T-helper 1 cell (primary cell): Measurements from ENCODE around the gene PDE6G.

Experiments
- DNase-seq, 5 donors: peaks; one replicate each; pipeline ENCODE4 v3.0.0-alpha.2; 2012 to 2020

Gene PDE6G

GRCh38 chr17:81660441-81660840 is 4.1 kb upstream of the PDE6G start:
- no peak for DNase-seq

DNA sequence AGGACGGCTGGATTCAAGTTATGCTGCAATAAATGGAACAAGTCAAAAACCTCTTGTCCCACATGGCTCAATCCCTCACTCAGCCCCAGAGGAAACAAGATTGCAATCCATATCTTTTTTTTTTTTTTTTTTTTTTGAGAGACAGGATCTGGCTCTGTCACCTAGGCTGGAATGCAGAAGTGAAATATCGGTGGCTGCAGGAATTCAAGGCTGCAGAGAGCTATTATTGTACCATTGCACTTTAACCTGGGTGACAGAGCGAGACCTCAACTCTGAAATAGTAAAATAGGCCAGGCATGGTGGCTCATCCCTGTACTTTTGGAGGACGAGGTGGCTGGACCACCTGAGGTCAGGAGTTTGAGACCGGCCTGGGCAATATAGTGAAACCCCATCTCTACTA is 2.7 kb upstream of the PDE6G start:
- no peak for DNase-seq

DNA sequence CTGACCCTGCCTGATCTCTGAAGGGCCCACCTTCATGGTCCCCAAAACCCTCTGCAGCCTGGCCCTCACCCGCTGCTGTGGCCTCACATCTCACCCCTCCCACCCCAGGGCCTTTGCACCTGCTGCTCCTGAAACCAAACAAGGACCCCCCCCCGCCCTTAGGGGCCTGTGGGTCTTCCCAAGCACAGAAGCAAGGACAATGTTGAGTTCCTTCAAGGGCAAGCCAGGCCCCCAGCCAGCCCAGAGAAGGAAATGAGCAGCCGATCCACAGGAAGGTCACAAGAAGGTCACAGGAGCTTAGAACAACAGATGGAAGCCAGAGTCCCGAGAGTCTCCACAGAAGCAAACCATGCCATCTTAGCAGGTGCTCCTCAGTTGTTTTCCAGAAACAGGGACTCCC is 493 bp upstream of the PDE6G start:
- no peak for DNase-seq

GRCh38 chr17:81655378-81656117 is 794 bp downstream of the PDE6G start:
- no peak for DNase-seq

DNA sequence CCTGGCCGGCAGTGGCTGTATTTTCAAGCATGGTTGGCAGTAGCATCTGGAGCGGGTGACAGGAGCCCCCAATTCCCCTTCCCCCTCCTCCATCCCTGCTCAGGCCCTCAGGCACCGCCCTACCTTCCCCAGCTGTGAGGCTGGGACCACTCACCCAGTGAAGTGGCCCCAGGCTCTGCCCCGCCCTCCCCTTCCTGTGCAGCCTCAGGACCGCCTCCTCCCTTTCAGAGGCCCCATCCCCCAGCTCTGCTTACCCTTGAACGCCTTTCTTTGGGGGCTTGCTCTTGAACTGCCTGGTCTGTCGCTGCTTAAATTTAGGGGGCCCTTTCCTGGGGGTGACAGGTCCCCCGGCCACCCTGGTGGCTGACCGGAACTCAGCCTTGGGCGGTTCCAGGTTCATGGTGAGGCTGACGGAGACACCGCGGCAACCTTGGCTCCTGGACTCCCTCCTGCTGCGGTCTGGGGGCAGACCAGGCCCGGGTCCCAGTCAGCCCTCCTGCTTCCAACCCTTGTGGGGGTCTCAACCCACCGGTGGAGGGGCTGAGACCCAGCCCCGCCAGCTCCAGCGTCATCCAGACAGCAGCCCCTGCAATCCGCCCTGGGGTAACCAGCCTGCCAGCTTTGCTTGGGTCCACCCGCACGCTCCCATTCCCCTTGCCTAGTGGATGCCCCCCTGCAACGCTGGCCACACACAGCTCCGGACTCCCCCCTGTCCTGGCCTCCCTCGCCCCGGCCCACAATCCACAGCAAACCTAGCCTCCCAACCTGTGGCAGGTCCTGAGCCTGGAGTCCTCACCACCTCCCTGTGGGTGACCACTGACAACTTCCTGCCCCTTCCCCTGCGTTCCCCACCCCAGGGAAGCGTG is 3.2 kb downstream of the PDE6G start:
- no peak for DNase-seq

DNA sequence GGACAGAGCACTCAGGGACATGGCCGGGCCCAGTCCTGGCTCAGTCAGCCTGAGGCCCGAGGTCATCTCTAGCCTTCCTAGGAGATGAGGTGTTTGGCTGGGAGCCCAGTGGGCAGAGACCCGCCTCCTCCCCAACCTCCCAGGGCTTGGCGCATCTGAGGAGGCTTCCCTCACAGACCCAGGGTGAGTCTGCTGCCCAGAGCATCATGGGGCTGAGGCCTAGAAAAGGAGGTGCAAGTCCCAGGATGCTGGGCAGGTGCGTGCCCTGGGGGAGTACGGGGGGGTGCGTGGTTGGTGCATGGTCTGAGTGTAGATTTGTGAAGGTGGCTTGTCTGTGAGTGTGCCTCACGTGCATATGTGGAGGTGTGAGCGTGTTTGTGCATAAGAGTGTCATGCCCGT is 4.7 kb downstream of the PDE6G start:
- DNase-seq, result no peak

GRCh38 chr17:81650951-81651350 is 5.4 kb downstream of the PDE6G start:
- DNase-seq, result no peak

DNA sequence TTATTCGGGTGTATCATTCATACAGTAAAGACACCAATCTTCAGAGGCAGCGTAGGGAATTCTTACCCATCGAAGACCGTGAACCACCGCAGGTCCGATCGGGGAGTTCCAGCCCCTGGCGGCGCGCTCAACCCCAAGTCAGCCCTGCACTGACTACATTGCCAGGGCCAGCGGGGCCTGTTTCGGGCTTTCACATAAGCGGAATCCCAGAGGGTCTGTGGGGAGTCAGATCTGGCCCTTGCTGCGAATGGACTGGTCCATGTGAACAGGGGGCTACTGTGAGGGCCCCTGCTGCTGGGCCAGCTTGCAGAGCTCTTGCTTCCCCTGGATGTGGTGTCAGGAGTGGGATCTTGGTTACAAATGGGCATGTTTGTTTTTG is 7.6 kb downstream of the PDE6G start:
- DNase-seq, result no peak

DNA sequence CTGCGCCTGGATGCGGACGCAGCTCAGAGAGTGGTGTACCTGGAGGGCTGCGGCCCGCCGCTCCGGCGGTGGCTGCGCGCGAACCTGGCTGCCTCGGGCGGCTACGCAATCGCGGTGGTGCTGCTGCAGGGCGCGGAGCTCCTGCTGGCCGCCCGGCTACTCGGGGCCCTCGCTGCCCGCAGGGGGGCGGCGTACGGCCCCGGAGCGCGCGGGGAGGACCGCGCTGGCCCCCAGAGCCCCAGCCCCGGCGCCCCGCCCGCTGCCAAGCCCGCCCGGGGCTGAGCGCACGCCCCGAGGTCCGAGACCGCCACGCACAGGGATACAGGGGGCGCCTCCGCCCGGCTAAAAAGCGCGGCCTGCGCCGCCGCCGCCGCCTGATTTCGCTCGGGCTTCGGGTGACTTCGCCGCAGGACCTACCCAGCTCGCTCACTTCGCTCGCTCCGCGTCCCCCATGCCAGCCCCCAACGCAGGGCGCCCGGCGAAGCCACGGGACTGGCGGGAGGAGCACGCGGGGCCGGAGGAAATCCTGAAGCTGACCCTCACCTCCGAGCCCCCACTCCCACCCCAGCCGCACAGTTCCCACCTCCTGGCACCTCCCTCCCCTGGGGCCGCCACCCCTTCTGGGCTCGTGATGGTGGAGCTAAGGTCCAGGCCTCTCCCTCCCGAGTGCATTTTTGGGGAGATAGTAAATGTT is 8.2 kb downstream of the PDE6G start:
- DNase-seq, result no peak

GRCh38 chr17:81647640-81648012 is 8.7 kb downstream of the PDE6G start:
- no peak for DNase-seq

GRCh38 chr17:81646869-81647600 is 9.3 kb downstream of the PDE6G start:
- DNase-seq, result no peak

DNA sequence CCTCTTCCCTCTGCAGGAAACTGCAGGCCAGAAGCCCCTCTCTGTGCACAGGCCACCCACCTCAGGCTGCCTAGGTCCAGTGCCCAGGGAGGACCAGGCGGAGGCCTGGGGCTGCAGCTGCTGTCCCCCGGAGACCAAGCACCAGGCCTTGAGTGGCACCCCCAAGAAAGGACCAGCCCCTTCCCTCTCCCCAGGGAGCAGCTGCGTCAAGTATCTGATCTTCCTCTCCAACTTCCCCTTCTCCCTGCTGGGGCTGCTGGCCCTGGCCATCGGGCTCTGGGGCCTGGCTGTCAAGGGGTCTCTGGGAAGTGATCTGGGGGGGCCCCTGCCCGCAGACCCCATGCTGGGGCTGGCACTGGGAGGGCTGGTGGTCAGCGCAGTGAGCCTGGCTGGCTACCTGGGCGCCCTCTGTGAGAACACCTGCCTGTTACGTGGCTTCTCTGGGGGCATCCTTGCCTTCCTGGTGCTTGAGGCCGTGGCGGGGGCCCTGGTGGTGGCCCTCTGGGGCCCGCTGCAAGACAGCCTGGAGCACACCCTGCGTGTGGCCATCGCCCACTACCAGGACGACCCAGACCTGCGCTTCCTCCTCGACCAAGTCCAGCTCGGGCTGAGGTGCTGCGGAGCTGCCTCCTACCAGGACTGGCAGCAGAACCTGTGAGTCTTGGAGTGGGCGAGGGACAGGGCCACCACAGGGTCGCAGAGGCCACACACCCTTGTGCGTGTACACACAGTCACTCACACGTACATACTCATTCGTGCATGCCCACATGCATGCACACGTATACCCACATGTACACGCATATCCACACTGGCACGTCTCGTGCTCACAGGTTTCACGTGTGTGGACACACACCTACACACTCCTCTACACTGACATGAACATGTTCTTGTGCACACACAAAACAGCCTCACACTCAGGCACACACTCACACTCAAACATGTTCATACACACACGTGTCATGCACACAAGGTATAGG is 11.1 kb downstream of the PDE6G start:
- no peak for DNase-seq

GRCh38 chr17:81644496-81644895 is 11.8 kb downstream of the PDE6G start:
- DNase-seq, result no peak

GRCh38 chr17:81641825-81642489 is 14.4 kb downstream of the PDE6G start:
- no peak for DNase-seq

DNA sequence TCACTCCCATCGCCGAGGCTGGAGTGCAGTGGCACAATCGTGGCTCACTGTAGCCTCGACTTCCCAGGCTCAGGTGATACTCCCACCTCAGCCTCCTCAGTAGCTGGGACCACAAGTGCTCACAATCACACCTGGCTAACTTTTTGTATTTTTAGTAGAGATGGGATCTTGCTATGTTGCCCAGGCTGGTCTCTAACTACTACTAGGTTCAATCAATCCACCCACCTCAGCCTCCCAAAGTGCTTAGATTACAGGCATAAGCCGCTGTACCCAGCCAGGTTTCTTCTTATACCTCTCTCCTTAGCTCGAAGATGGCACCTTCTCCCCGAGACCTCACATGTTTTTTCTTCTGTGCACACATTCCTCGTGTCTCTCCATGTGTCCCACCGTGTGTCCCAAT is 16.3 kb downstream of the PDE6G start:
- no peak for DNase-seq

GRCh38 chr17:81638683-81639082 is 17.7 kb downstream of the PDE6G start:
- no peak for DNase-seq

- DNase-seq, result peak; percentile 64 to 84 (median 76)
Observed at GRCh38 chr17:81636505-81637288, 19.6 kb downstream of the PDE6G start, which contains the start of the genes NPLOC4 and TSPAN10. Gene NPLOC4 (minus strand): TSS chr17:81637112. CDS start chr17:81636930, 182 bp downstream. Gene TSPAN10 (plus strand): TSS chr17:81637196. CDS start chr17:81642413, 5,217 bp downstream.

DNA sequence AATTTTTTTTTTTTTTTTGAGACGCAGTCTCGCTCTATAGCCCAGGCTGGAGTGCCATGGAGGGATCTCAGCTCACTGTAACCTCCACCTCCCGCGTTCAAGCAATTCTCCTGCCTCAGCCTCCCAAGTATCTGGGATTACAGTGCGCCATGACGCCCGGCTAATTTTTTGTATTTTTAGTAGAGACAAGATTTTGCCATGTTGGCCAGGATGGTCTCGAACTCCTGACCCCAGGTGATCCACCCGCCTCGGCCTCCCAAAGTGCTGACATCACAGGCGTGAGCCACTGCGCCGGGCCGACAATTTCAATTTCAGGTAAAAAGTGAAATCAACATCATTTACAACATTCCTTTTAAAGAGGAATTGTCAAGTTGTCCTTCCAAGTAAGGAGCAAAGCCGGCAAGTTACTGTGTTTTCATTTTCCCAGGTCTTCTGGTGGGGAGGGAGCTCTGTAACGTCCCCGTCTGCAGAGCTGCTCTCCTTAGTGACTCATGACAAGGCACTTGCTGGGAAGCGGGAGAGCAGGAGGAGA is 20.3 kb downstream of the PDE6G start:
- no peak for DNase-seq

- DNase-seq, result no peak
Observed at GRCh38 chr17:81635431-81635830, 20.9 kb downstream of the PDE6G start.

GRCh38 chr17:81631482-81631881 is 24.9 kb downstream of the PDE6G start:
- DNase-seq, result no peak
